ENCODE measurements around the gene OGFR.

OGFR gene, protein sequence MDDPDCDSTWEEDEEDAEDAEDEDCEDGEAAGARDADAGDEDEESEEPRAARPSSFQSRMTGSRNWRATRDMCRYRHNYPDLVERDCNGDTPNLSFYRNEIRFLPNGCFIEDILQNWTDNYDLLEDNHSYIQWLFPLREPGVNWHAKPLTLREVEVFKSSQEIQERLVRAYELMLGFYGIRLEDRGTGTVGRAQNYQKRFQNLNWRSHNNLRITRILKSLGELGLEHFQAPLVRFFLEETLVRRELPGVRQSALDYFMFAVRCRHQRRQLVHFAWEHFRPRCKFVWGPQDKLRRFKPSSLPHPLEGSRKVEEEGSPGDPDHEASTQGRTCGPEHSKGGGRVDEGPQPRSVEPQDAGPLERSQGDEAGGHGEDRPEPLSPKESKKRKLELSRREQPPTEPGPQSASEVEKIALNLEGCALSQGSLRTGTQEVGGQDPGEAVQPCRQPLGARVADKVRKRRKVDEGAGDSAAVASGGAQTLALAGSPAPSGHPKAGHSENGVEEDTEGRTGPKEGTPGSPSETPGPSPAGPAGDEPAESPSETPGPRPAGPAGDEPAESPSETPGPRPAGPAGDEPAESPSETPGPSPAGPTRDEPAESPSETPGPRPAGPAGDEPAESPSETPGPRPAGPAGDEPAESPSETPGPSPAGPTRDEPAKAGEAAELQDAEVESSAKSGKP

GRCh38 chr20:62804627-62805154 is at the start of gene OGFR:
Gene OGFR (plus strand): TSS chr20:62804835. CDS start chr20:62804860, 25 bp downstream.
- peak; percentile 45 for DNase-seq (ENCODE audit: low read depth, low spot score)

DNA sequence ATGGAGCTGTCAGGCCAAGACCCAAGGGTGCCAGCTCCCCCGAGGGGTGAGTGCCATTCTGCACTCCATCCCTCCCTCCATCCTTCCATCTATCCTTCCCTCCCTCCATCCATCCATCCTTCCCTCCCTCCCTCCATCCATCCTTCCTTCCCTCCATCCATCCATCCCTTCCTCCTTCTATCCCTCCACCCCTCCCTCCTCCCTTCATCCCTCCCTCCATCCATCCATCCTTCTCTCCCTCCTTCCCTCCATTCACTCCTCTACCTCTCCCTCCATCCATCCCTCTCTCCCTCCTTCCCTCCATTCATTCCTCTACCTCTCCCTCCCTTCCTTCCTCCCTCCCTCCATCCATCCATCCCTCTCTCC is 49.7 kb upstream of the OGFR start:
- DNase-seq (ENCODE audit: low read depth, low spot score): no peak

DNA sequence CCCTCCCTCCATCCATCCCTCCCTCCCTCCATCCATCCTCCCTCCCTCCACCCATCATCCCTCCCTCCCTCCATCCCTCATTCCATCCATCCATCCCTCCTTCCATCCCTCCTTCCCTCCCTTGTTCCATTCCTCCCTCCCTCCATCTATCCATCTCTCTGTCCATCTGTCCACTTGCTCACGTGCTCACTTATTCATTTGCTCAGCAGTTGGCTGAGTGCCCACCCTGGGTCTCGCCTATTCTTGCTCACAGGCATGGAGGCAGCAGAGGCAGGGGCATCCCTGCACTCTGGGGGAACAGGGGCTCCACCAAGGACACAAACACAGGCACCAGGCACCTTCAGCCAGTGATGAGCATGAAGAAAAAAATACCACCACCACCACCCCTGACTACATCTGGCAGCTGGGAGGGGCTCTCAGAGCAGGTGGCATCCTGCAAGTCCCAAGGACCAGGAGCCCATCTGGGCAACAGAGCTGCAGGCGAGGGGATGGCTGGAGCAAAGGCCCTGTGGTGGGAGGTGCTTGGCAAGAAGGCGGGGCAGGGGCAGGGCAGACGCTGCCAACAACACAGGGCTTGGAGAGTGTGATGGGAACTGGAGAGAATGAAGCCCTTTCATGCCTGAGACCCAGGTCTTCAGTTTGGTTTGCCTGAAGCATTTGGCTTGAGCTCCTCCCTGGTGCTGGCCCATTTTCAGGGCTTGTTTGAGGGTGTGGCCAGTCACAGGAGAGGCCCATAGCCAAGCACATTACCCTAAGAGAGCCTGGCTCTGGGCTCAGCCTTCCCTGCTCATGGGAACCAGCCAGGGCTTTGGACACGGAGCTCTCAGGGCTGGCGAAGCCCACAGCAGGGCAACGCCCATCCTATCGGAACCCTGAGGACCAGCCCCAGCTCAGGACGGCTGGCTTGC is 48.6 kb upstream of the OGFR start:
- no peak for DNase-seq (ENCODE audit: low read depth, low spot score)

GRCh38 chr20:62758226-62758912 is 46.3 kb upstream of the OGFR start:
- DNase-seq (ENCODE audit: low read depth, low spot score): no peak

GRCh38 chr20:62759981-62760431 is 44.6 kb upstream of the OGFR start:
- no peak for DNase-seq (ENCODE audit: low read depth, low spot score)

DNA sequence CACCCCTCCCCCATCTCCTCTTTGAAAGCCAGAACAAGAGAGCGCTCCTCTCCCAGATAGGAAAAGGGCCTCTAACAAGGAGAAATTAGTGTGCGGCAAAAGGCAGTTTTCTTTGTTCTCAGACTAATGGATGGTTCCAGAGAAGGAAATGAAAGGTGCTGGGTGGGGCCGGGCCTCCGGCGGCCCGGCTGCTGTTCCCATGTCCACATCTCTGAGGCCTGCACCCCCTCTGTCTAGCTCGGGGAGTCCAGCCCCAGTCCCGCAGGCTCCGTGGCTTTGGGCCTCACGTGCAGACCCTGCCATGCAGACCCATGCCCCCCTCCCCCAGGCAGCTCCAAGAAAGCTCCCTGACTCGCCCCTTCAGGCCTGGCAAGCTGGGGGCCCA is 44.2 kb upstream of the OGFR start:
- no peak for DNase-seq (ENCODE audit: low read depth, low spot score)

GRCh38 chr20:62760856-62761758 is 43.5 kb upstream of the OGFR start:
- no peak for DNase-seq (ENCODE audit: low read depth, low spot score)

- DNase-seq (ENCODE audit: low read depth, low spot score): no peak
These were observed 42.9 kb upstream of the OGFR start for GRCh38 chr20:62761759-62762131.

DNA sequence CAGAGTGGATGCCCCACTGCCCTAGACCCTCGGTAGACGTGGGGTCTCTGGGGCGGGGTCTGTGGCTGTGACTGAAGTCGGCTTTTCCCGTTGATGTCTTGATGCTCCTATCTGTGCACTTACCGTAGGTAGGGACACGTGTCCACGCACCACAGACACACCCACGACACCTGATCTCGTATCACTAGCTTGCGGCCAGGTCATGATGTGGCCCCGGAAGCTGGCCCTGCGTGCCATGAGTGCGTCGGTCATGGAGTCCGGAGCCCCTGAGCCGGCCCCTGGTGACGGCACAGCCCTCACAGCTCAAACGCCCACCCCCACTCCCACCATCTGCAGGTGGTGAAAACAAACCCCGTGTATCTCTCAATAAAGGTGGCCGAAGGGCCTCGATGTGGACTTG is 42.3 kb upstream of the OGFR start:
- DNase-seq (ENCODE audit: low read depth, low spot score): no peak

DNA sequence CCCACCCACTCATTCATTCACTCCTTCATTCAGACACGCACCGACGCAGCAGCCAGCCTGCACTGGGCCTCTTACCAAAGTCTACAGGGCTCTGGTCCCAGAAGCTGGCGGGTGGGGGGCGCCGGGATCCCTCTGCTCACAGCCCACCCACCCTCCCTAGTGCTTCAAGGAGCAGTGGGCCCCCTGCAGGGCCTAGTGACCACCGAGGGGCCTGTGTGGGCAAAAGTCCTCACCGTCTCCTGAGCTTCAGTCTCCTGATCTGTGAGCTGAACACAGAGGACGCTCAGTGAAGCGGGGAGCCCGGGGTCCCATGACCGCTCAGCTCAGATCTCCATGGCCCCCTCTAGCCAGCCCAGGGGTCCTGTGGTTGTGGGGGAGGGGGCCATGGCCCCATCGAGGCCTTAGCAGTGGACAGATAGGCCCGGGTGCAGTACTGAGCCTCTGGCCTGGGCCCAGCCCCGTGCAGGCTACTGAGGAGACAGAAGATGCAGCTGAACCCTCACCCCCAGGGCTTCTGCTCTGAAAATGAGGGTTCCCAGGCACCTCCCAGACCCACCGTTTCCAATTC is 41.8 kb upstream of the OGFR start:
- DNase-seq (ENCODE audit: low read depth, low spot score): no peak

DNA sequence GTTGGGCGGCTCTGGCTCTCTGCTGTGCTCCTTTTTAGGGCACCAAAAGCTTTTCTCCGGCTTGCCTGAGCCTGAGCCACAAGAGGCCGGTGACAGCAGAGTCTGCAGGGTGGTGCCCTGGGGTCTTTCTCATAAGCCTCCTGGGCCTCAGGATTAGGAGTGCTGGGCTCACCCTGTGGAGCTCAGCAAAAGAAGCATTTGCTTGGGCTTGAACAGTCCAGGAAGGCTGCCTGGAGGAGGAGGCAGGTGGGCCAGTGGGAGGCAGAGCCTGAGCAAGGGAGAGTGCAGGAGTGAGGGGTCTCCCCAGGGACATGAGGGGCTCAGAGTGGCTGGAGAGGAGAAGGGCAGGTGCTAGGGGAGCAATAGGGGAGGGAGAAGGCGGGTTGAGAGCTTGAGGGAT is 41.2 kb upstream of the OGFR start:
- DNase-seq (ENCODE audit: low read depth, low spot score): no peak

DNA sequence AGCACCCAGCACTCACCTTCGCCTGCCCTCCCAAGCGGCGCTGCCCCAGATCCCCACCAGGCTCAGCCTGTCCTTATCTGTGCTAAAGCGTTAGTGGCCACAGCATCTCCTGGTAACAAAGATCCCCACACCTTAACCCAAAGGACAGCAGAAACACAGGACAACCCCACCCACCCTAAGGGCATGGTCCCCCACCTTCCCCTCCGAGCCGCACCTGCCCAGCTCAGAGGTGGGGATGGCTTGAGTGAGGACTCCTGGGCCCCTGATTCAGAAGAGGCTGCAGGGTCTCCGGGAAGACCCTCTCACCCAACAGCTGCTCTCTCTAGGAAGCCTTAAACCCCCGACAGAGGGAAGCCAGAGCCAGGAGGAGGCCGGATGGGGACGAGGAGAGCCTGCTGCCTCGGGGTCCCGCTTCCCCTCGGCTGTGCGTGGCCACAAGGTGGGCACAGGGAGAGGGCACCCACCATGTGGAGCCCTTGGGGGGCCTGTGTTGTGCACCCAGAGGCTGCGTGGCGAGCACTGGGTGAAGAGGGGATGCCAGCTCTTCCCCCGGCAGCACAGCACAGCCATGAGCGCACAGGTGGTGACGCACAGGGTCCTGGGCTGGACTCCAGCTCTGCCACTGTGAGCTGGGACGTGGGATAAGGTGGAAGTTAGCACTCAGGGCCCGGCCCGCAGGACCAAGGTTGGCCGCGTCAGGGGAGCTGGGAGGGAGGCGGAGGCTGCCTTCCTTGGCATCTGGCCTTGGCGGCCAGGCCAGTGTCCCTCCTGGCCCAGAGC is 40.3 kb upstream of the OGFR start:
- no peak for DNase-seq (ENCODE audit: low read depth, low spot score)

GRCh38 chr20:62765021-62765420 is 39.6 kb upstream of the OGFR start:
- no peak for DNase-seq (ENCODE audit: low read depth, low spot score)

GRCh38 chr20:62765432-62766070 is 39.1 kb upstream of the OGFR start:
- no peak for DNase-seq (ENCODE audit: low read depth, low spot score)

DNA sequence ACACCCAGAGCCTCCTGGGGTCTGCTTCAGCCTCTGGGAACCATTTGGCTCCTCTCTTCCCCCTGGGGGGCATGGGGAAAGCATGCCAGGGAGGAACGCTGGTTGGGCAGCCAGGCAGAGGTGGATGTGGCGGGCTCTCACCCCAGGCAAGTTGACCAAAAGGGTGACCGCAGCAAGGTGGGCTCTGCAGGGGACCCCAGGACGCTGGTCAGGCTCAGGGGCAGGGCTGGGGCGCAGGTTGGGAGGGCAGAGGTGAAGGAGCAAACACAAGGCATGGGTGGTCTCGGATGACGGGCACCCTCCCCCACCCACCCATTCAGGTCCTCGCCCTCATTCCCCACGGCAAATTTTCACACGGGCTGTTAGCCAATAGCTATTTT is 38.6 kb upstream of the OGFR start:
- no peak for DNase-seq (ENCODE audit: low read depth, low spot score)

DNA sequence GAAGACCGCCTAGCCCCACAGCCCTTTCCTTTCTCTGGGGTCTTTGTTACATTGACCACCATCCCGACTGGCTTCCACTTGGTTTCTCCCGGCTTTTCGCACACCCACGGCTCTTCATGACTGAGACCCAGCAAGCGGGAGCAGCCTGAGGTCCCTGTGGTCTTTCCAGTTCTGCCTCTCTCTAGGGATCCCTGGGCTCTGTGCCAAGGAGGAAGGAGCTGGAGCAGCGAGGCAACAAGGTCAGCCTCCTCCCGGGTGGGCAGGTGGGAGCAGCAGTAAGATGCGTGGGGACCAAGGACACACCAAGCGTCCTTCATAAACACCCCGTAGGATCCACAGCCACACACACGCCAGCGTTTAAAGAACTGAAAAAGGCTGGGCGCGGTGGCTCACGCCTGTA is 37.9 kb upstream of the OGFR start:
- DNase-seq (ENCODE audit: low read depth, low spot score): no peak

GRCh38 chr20:62768234-62768546 is 36.4 kb upstream of the OGFR start:
- DNase-seq (ENCODE audit: low read depth, low spot score): no peak

- DNase-seq (ENCODE audit: low read depth, low spot score): no peak
These were observed 35.9 kb upstream of the OGFR start for GRCh38 chr20:62768551-62769287.

All from activated CD4-positive, CD25-positive, alpha-beta regulatory T cell treated with anti-CD3 and anti-CD28 coated beads, Interleukin-2, amount 50 U/mL, for 16 hours (primary cell).